Karpas-422 (cell line): ENCODE results near the gene OLFM1. TPM values are rescaled to one million over a fixed set of nuclear protein-coding genes. Genes with fewer than 3 reads are reported as not detected.
A peak's percentile ranks its signal among the peaks of the same experiment; 100 is the strongest.
"Not testable (repeated sequence)": the region's sequence is repeated elsewhere in the genome, so short reads cannot be mapped to it uniquely, and the experiment has no call there.

Source experiments
- DNase-seq: peaks from one replicate; pipeline ENCODE4 v3.0.0-alpha.2; 2015
- H2AFZ ChIP-seq: fragments of 200-600 bp; sonication (generic); 2 replicates; pipeline ENCODE4 v1.6.1; 2014; ENCODE audit warnings: antibody characterized with exemption, low read length, mixed read lengths
- H3K27ac ChIP-seq: fragments of 200-600 bp; sonication (generic); 2 replicates; pipeline ENCODE4 v1.5.1; 2014; ENCODE audit warnings: mild to moderate bottlenecking, low read length, moderate library complexity
- H3K27me3 ChIP-seq: fragments of 200-600 bp; sonication (generic); 2 replicates; pipeline ENCODE4 v1.6.1; 2014; ENCODE audit warnings: low read length, mixed read lengths
- H3K36me3 ChIP-seq: fragments of 200-600 bp; sonication (generic); 2 replicates; pipeline ENCODE4 v1.6.1; 2014; ENCODE audit warnings: low read length, mixed read lengths; ENCODE audit not compliant: insufficient read depth
- H3K4me1 ChIP-seq: fragments of 200-600 bp; sonication (generic); 2 replicates; pipeline ENCODE4 v1.6.1; 2014; ENCODE audit warnings: mild to moderate bottlenecking, low read length, mixed read lengths
- H3K4me2 ChIP-seq: fragments of 200-600 bp; sonication (generic); 2 replicates; pipeline ENCODE4 v1.6.1; 2014; ENCODE audit warnings: low read length, low read depth, mild to moderate bottlenecking; ENCODE audit not compliant: poor library complexity, severe bottlenecking
- H3K4me3 ChIP-seq: fragments of 200-600 bp; sonication (generic); 2 replicates; pipeline ENCODE4 v1.5.1; 2014; ENCODE audit warnings: mild to moderate bottlenecking, antibody characterized with exemption, low read length, mixed read lengths
- H3K79me2 ChIP-seq: fragments of 200-600 bp; sonication (generic); 2 replicates; pipeline ENCODE4 v1.6.1; 2014; ENCODE audit warnings: mild to moderate bottlenecking, low read length, mixed read lengths
- H3K9ac ChIP-seq: fragments of 200-600 bp; sonication (generic); 2 replicates; pipeline ENCODE4 v1.6.0; 2014; ENCODE audit warnings: low read length
- H3K9me2 ChIP-seq: fragments of 200-600 bp; sonication (generic), shearing (Covaris generic); replicated peaks from 2 replicates; pipeline ENCODE4 v1.6.0; 2014; ENCODE audit warnings: mild to moderate bottlenecking, low read length, moderate library complexity; ENCODE audit not compliant: insufficient read depth
- H3K9me3 ChIP-seq: fragments of 300-700, 200-600 bp; sonication (generic); 2 replicates; pipeline ENCODE4 v1.6.1; 2014; ENCODE audit warnings: low read length, mixed read lengths
- H4K20me1 ChIP-seq: fragments of 200-600 bp; sonication (generic); 2 replicates; pipeline ENCODE4 v1.6.1; 2014; ENCODE audit warnings: mild to moderate bottlenecking, antibody characterized with exemption, low read length, low read depth; ENCODE audit not compliant: insufficient read depth
- total RNA-seq: library from RNA; depleted of rRNA; stranded (reverse); fragments of >200 nt; shearing (Covaris generic); gene quantifications from 2 replicates; pipeline ENCODE4 v1.2.3, GENCODE V29; 2014; ENCODE audit warnings: low replicate concordance

OLFM1 gene
- total RNA-seq, 1 experiment from 2014 or later, result not detected

GRCh38 chr9:135154050-135154615, 66.7 kb downstream of the OLFM1 start:
- H3K79me2 ChIP-seq, result no peaks in the 10 kb centered on the region
- H3K4me2 ChIP-seq, result no peak overlapping the region
- H3K27me3 ChIP-seq, result no peaks in the 10 kb centered on the region
- no peaks in the 10 kb centered on the region for H3K9me2 ChIP-seq
- no peak overlapping the region for H3K9ac ChIP-seq
- no peak for DNase-seq
- no peaks in the 10 kb centered on the region for H3K4me1 ChIP-seq
- H3K36me3 ChIP-seq, result no peaks in the 10 kb centered on the region
- no peaks in the 10 kb centered on the region; the same call in 1 of the 2 replicates for H4K20me1 ChIP-seq
- H2AFZ ChIP-seq, result no peak overlapping the region
- H3K9me3 ChIP-seq, result no peaks in the 10 kb centered on the region
- H3K27ac ChIP-seq, result no peak overlapping the region
- H3K4me3 ChIP-seq, result no peak overlapping the region

- H3K9ac ChIP-seq, result no peak overlapping the region
- no peak overlapping the region for H3K4me2 ChIP-seq
- H3K4me3 ChIP-seq, result no peak overlapping the region
- no peak for DNase-seq
- no peaks in the 10 kb centered on the region for H3K36me3 ChIP-seq
- no peaks in the 10 kb centered on the region; the same call in 1 of the 2 replicates for H4K20me1 ChIP-seq
- no peak overlapping the region for H2AFZ ChIP-seq
- no peaks in the 10 kb centered on the region for H3K4me1 ChIP-seq
- H3K9me3 ChIP-seq, result no peaks in the 10 kb centered on the region
- no peaks in the 10 kb centered on the region for H3K79me2 ChIP-seq
- H3K9me2 ChIP-seq, result no peaks in the 10 kb centered on the region
- H3K27me3 ChIP-seq, result no peaks in the 10 kb centered on the region
- no peak overlapping the region for H3K27ac ChIP-seq
These were observed 67.9 kb downstream of the OLFM1 start for GRCh38 chr9:135155396-135155795.

GRCh38 chr9:135156525-135157510, 69.3 kb downstream of the OLFM1 start:
- Histone ChIP-seq H2AFZ (no peak overlapping the region), H3K4me2 (no peak overlapping the region)
- DNase-seq, result peak; percentile 67

GRCh38 chr9:135157856-135158563, 70.5 kb downstream of the OLFM1 start:
- no peak for DNase-seq
- H4K20me1 ChIP-seq, result no peaks in the 10 kb centered on the region; the same call in 1 of the 2 replicates
- no peak overlapping the region for H3K27ac ChIP-seq
- H3K9ac ChIP-seq, result no peak overlapping the region
- no peaks in the 10 kb centered on the region for H3K27me3 ChIP-seq
- no peak overlapping the region for H2AFZ ChIP-seq
- H3K36me3 ChIP-seq, result no peaks in the 10 kb centered on the region
- H3K79me2 ChIP-seq, result no peaks in the 10 kb centered on the region
- no peaks in the 10 kb centered on the region for H3K4me1 ChIP-seq
- no peak overlapping the region for H3K4me3 ChIP-seq
- H3K9me3 ChIP-seq, result no peaks in the 10 kb centered on the region
- no peak overlapping the region for H3K4me2 ChIP-seq
- H3K9me2 ChIP-seq, result no peaks in the 10 kb centered on the region

More at GRCh38 chr9:135156525-135157510, 69.3 kb downstream of the OLFM1 start:
- no peak overlapping the region for H3K27ac ChIP-seq
- H3K4me3 ChIP-seq, result no peak overlapping the region
- no peaks in the 10 kb centered on the region for H3K36me3 ChIP-seq
- H3K79me2 ChIP-seq, result no peaks in the 10 kb centered on the region
- no peaks in the 10 kb centered on the region; the same call in 1 of the 2 replicates for H4K20me1 ChIP-seq
- no peaks in the 10 kb centered on the region for H3K9me3 ChIP-seq
- no peaks in the 10 kb centered on the region for H3K4me1 ChIP-seq
- no peaks in the 10 kb centered on the region for H3K9me2 ChIP-seq
- H3K27me3 ChIP-seq, result no peaks in the 10 kb centered on the region
- no peak overlapping the region for H3K9ac ChIP-seq

GRCh38 chr9:135158564-135158937, 71.1 kb downstream of the OLFM1 start:
- H3K4me2 ChIP-seq, result no peak overlapping the region
- no peak for DNase-seq

GRCh38 chr9:135159801-135160200, 72.3 kb downstream of the OLFM1 start:
- no peaks in the 10 kb centered on the region for H3K79me2 ChIP-seq
- H3K9me2 ChIP-seq, result no peaks in the 10 kb centered on the region
- H3K27ac ChIP-seq, result no peak overlapping the region
- no peaks in the 10 kb centered on the region for H3K4me1 ChIP-seq
- no peaks in the 10 kb centered on the region for H4K20me1 ChIP-seq
- H3K36me3 ChIP-seq, result no peaks in the 10 kb centered on the region
- H3K9me3 ChIP-seq, result no peaks in the 10 kb centered on the region
- no peak overlapping the region for H3K4me2 ChIP-seq
- no peak overlapping the region for H3K9ac ChIP-seq
- H3K27me3 ChIP-seq, result no peaks in the 10 kb centered on the region
- no peak overlapping the region for H2AFZ ChIP-seq
- DNase-seq, result no peak
- no peak overlapping the region for H3K4me3 ChIP-seq

More at GRCh38 chr9:135158564-135158937, 71.1 kb downstream of the OLFM1 start:
- Histone ChIP-seq H4K20me1 (no peaks in the 10 kb centered on the region; the same call in 1 of the 2 replicates), H3K4me3 (no peak overlapping the region), H3K27ac (no peak overlapping the region), H3K9me3 (no peaks in the 10 kb centered on the region), H3K9me2 (no peaks in the 10 kb centered on the region), H3K27me3 (no peaks in the 10 kb centered on the region), H2AFZ (no peak overlapping the region), H3K36me3 (no peaks in the 10 kb centered on the region), H3K4me1 (no peaks in the 10 kb centered on the region), H3K9ac (no peak overlapping the region), H3K79me2 (no peaks in the 10 kb centered on the region)

GRCh38 chr9:135160862-135161261, 73.4 kb downstream of the OLFM1 start:
- Histone ChIP-seq H3K4me1 (no peaks in the 10 kb centered on the region), H3K27ac (no peak overlapping the region), H3K9me2 (no peaks in the 10 kb centered on the region), H3K4me3 (no peak overlapping the region), H4K20me1 (no peaks in the 10 kb centered on the region), H3K36me3 (no peaks in the 10 kb centered on the region), H3K9ac (no peak overlapping the region), H2AFZ (no peak overlapping the region), H3K4me2 (no peak overlapping the region), H3K79me2 (no peaks in the 10 kb centered on the region), H3K27me3 (no peaks in the 10 kb centered on the region), H3K9me3 (no peaks in the 10 kb centered on the region)
- DNase-seq, result no peak

- not testable (repeated sequence) for H3K27me3 ChIP-seq, H3K27ac ChIP-seq, DNase-seq, H3K4me2 ChIP-seq, H3K9me3 ChIP-seq, H3K79me2 ChIP-seq, H3K9ac ChIP-seq, H3K9me2 ChIP-seq, H4K20me1 ChIP-seq, H3K4me1 ChIP-seq, H2AFZ ChIP-seq, H3K4me3 ChIP-seq, H3K36me3 ChIP-seq
These were observed 75.1 kb downstream of the OLFM1 start for GRCh38 chr9:135162599-135162998.
